MM.1S (cell line): ENCODE measurements around the gene MACROD2.

Experiments
- EZH2 ChIP-seq: fragments of 300-600 bp; sonication (generic); optimal IDR thresholded peaks from 2 replicates; pipeline ENCODE3; 2017; ENCODE audit warnings: low read depth, mild to moderate bottlenecking, antibody characterized with exemption, low read length, mixed read lengths
- EZH2phosphoT487 ChIP-seq: fragments of 300-600 bp; sonication (generic); IDR thresholded peaks from 2 replicates; pipeline ENCODE4 v1.6.1; 2018; ENCODE audit warnings: antibody characterized with exemption, low read length
- TF ChIP-seq, protein P1 (sequence below): fragments of 300-600 bp; sonication (generic); IDR thresholded peaks from 2 replicates; pipeline ENCODE4 v1.5.1; 2016; ENCODE audit warnings: antibody characterized with exemption, low read length, mixed read lengths

DNA sequence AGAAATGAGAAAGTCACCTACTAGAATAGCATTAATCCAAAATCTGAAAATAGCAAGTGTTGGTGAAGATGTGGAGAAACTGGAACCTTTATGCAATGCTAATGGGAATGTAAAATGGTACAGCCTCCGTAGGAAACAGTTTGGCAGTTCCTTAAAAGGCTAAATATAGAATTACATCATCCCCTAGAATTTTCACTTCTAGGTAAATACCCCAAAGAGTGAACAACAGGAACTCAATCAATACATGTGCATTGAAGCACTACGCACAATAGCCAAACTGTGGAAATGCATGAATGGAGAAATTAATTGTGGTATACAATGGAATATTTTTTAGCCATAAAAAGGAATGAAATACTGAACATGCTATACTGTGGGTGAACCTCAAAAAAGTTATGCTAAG lies 1324.1 kb downstream of the MACROD2 start:
- TF ChIP-seq EZH2 = no peak
- TF ChIP-seq, protein P1, sequence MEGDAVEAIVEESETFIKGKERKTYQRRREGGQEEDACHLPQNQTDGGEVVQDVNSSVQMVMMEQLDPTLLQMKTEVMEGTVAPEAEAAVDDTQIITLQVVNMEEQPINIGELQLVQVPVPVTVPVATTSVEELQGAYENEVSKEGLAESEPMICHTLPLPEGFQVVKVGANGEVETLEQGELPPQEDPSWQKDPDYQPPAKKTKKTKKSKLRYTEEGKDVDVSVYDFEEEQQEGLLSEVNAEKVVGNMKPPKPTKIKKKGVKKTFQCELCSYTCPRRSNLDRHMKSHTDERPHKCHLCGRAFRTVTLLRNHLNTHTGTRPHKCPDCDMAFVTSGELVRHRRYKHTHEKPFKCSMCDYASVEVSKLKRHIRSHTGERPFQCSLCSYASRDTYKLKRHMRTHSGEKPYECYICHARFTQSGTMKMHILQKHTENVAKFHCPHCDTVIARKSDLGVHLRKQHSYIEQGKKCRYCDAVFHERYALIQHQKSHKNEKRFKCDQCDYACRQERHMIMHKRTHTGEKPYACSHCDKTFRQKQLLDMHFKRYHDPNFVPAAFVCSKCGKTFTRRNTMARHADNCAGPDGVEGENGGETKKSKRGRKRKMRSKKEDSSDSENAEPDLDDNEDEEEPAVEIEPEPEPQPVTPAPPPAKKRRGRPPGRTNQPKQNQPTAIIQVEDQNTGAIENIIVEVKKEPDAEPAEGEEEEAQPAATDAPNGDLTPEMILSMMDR = no peak
- no peak for TF ChIP-seq EZH2phosphoT487
